Endothelial cell (in vitro differentiated cells): Measurements from ENCODE around the gene SMG1. TPM values are rescaled to one million over a fixed set of nuclear protein-coding genes. Genes with fewer than 3 reads are reported as not detected.
"Not testable (repeated sequence)": the region's sequence is repeated elsewhere in the genome, so short reads cannot be mapped to it uniquely, and the experiment has no call there.

ENCODE experiments used
- DNase-seq: peaks from one replicate; pipeline ENCODE4 v3.0.0; 2021; ENCODE audit warnings: low spot score
- H3K27ac Mint-ChIP-seq: one replicate; pipeline ENCODE4 v1.8.0; 2021; ENCODE audit warnings: mixed read lengths, inconsistent platforms; ENCODE audit not compliant: unreplicated experiment
- H3K27me3 Mint-ChIP-seq: one replicate; pipeline ENCODE4 v1.8.0; 2021; ENCODE audit warnings: mild to moderate bottlenecking, moderate library complexity, mixed read lengths, inconsistent platforms; ENCODE audit not compliant: unreplicated experiment
- H3K36me3 Mint-ChIP-seq: one replicate; pipeline ENCODE4 v1.8.0; 2021; ENCODE audit warnings: mild to moderate bottlenecking, low read depth, mixed read lengths, inconsistent platforms; ENCODE audit not compliant: unreplicated experiment
- H3K4me1 Mint-ChIP-seq: one replicate; pipeline ENCODE4 v1.8.0; 2021; ENCODE audit warnings: mild to moderate bottlenecking, mixed read lengths, inconsistent platforms; ENCODE audit not compliant: unreplicated experiment
- H3K4me3 Mint-ChIP-seq: one replicate; pipeline ENCODE4 v1.8.0; 2021; ENCODE audit warnings: mild to moderate bottlenecking, mixed read lengths, inconsistent platforms; ENCODE audit not compliant: unreplicated experiment
- H3K9me3 Mint-ChIP-seq: one replicate; pipeline ENCODE4 v1.8.0; 2021; ENCODE audit warnings: mixed read lengths, inconsistent platforms; ENCODE audit not compliant: unreplicated experiment
- total RNA-seq: library from RNA; stranded (reverse); fragmentation: NEBNext Ultra II Directional; extraction: Animal tissue kit (Norgen Biotek cat#: 25700); gene quantifications from one replicate; pipeline ENCODE4 v1.2.1, GENCODE V29; 2021; ENCODE audit not compliant: unreplicated experiment
- TF ChIP-seq, protein P1 (sequence below): fragments of 200-600 bp; sonication (generic); IDR thresholded peaks from one replicate; pipeline ENCODE4 v1.5.0; 2021; ENCODE audit warnings: antibody characterized with exemption; ENCODE audit not compliant: unreplicated experiment

Gene SMG1
- total RNA-seq, 1 donor from 2014 or later = 70.1 TPM

GRCh38 chr16:18965555-18965954 is 39.3 kb upstream of the SMG1 start:
- H3K27me3 Mint-ChIP-seq = peaks cover 3% of the 10 kb centered on the region
- DNase-seq = no peak
- no peak overlapping the region for H3K4me3 Mint-ChIP-seq
- no peaks in the 10 kb centered on the region for H3K36me3 Mint-ChIP-seq
- H3K27ac Mint-ChIP-seq = no peak overlapping the region
- H3K9me3 Mint-ChIP-seq = no peaks in the 10 kb centered on the region
- TF ChIP-seq, protein P1, sequence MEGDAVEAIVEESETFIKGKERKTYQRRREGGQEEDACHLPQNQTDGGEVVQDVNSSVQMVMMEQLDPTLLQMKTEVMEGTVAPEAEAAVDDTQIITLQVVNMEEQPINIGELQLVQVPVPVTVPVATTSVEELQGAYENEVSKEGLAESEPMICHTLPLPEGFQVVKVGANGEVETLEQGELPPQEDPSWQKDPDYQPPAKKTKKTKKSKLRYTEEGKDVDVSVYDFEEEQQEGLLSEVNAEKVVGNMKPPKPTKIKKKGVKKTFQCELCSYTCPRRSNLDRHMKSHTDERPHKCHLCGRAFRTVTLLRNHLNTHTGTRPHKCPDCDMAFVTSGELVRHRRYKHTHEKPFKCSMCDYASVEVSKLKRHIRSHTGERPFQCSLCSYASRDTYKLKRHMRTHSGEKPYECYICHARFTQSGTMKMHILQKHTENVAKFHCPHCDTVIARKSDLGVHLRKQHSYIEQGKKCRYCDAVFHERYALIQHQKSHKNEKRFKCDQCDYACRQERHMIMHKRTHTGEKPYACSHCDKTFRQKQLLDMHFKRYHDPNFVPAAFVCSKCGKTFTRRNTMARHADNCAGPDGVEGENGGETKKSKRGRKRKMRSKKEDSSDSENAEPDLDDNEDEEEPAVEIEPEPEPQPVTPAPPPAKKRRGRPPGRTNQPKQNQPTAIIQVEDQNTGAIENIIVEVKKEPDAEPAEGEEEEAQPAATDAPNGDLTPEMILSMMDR = no peak
- no peaks in the 10 kb centered on the region for H3K4me1 Mint-ChIP-seq

DNA sequence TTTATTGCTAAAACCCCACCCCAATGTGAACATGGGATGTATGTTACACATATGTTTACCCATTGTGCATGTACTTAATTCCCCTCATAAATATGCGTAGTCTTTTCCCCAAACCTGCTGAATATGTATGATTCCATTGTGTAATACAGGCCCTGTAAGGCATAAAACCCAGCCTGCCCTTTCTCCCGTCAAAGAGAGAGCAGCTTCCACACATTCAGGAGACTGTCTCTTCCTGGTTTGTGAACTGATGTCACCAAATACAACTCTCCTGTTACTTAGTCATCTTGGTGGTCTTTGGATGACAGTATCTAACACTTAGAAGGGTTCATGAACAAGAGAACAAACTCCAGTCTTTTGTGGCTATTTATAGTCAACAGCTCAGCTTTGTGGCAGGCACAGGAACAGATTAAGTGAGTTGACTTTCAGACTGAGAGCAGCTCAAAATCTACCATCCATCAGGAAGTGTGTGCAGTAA is 32.9 kb upstream of the SMG1 start:
- no peaks in the 10 kb centered on the region for H3K9me3 Mint-ChIP-seq
- TF ChIP-seq, protein P1 = no peak
- H3K27ac Mint-ChIP-seq = no peak overlapping the region
- H3K27me3 Mint-ChIP-seq = peaks cover 3% of the 10 kb centered on the region
- H3K36me3 Mint-ChIP-seq = no peaks in the 10 kb centered on the region
- H3K4me3 Mint-ChIP-seq = no peak overlapping the region
- no peaks in the 10 kb centered on the region for H3K4me1 Mint-ChIP-seq
- DNase-seq = no peak

DNA sequence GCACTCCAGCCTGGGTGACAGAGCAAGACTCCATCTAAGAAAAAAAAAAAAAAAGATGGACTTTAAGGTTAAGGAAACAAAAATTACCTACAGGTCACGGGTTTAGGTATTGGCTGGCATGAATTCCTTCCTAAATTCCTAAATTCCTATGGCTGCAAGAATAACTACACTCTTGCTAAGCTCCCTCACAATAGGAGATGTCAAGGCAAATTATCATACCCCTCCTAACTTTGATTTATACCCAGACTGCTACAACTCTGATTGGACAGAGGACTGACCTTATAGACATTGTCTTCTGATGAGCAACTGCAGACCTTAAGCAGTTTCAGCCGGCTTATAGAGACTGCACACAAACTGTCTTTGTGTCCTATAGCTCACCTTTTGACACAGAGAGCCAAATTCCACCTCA is 32.4 kb upstream of the SMG1 start:
- no peaks in the 10 kb centered on the region for H3K36me3 Mint-ChIP-seq
- no peaks in the 10 kb centered on the region for H3K4me1 Mint-ChIP-seq
- DNase-seq = no peak
- no peaks in the 10 kb centered on the region for H3K9me3 Mint-ChIP-seq
- H3K27me3 Mint-ChIP-seq = peaks cover 3% of the 10 kb centered on the region
- no peak overlapping the region for H3K4me3 Mint-ChIP-seq
- no peak overlapping the region for H3K27ac Mint-ChIP-seq
- TF ChIP-seq, protein P1 = no peak

GRCh38 chr16:18956658-18957241 is 30.5 kb upstream of the SMG1 start:
- H3K27me3 Mint-ChIP-seq, H3K36me3 Mint-ChIP-seq, H3K9me3 Mint-ChIP-seq, H3K27ac Mint-ChIP-seq, DNase-seq, H3K4me3 Mint-ChIP-seq, H3K4me1 Mint-ChIP-seq: not testable (repeated sequence)

GRCh38 chr16:18955874-18956580 is 29.8 kb upstream of the SMG1 start:
- H3K4me3 Mint-ChIP-seq, DNase-seq, H3K4me1 Mint-ChIP-seq, H3K27me3 Mint-ChIP-seq, H3K27ac Mint-ChIP-seq, H3K9me3 Mint-ChIP-seq, H3K36me3 Mint-ChIP-seq: not testable (repeated sequence)

- TF ChIP-seq, protein P1 = no peak
- H3K4me1 Mint-ChIP-seq = no peaks in the 10 kb centered on the region
- no peak overlapping the region for H3K27ac Mint-ChIP-seq
- no peaks in the 10 kb centered on the region for H3K9me3 Mint-ChIP-seq
- H3K27me3 Mint-ChIP-seq = no peaks in the 10 kb centered on the region
- DNase-seq = no peak
- no peak overlapping the region for H3K4me3 Mint-ChIP-seq
- H3K36me3 Mint-ChIP-seq = no peaks in the 10 kb centered on the region
These were observed 27.3 kb upstream of the SMG1 start for GRCh38 chr16:18953547-18953946.
